GM10266 (cell line): ENCODE measurements around the gene FARS2.
A peak's percentile ranks its signal among the peaks of the same experiment; 100 is the strongest.

Source experiments
- DNase-seq: peaks from one replicate; pipeline ENCODE4 v3.0.0; 2012; ENCODE audit errors: extremely low spot score
- TF ChIP-seq, protein P1 (sequence below): IDR thresholded peaks from 2 replicates; pipeline ENCODE4 v1.5.1; 2012; ENCODE audit warnings: mild to moderate bottlenecking, low read depth; ENCODE audit not compliant: control insufficient read depth, insufficient read depth; ENCODE audit errors: missing control alignments

Gene FARS2

GRCh38 chr6:5384276-5384675 lies 123.0 kb downstream of the FARS2 start:
- TF ChIP-seq, protein P1, sequence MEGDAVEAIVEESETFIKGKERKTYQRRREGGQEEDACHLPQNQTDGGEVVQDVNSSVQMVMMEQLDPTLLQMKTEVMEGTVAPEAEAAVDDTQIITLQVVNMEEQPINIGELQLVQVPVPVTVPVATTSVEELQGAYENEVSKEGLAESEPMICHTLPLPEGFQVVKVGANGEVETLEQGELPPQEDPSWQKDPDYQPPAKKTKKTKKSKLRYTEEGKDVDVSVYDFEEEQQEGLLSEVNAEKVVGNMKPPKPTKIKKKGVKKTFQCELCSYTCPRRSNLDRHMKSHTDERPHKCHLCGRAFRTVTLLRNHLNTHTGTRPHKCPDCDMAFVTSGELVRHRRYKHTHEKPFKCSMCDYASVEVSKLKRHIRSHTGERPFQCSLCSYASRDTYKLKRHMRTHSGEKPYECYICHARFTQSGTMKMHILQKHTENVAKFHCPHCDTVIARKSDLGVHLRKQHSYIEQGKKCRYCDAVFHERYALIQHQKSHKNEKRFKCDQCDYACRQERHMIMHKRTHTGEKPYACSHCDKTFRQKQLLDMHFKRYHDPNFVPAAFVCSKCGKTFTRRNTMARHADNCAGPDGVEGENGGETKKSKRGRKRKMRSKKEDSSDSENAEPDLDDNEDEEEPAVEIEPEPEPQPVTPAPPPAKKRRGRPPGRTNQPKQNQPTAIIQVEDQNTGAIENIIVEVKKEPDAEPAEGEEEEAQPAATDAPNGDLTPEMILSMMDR: no peak
- no peak for DNase-seq

DNA sequence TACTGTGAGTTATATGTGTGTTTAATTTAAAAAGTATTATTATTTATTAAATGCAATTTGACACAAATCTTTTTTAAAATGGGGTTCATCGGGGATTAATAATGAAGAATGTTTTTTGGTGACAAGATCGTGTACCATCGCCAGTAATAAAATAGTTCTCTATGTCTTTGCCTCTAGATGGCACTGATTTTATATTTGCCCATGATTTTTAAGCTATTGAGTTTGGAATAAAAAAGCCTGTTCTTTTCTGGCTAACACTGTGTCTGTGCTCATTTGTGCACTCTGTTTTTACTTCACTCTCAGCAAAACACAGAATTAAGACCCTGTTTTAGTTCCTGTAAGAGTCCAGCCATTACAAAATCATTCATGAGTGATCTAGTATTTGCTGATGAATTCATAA lies 127.0 kb downstream of the FARS2 start:
- TF ChIP-seq, protein P1: no peak
- no peak for DNase-seq

DNA sequence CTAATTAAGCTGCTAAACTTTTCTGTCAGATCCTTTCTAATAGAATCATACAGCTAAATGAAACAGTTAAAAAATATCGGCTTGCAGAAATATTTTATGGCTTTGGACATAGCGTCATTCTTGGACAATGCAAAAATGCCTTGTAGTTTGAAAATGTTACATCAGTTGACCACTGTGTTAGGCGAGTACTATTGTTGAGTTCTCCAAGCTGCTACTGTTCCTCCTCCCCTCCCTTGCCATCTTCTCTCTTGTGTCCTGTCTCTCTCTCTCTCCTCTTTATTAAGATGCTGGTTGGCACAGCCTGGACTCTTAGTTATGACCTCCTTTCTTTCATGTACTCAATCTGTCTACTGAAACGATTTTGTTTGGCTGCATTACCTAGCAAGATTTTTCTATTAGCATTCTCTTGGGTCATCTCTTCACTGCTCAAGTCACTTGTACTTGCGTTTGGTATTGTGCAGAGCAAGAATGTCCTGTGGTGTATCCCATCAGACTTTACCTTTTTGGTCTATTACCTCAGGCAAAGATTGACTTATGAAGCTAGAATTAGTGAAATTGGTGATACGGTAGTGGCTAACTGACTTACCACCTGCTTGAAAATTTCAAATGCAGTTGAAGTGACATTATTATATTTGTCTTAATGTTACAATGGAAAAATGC lies 127.9 kb downstream of the FARS2 start:
- TF ChIP-seq, protein P1: no peak
- DNase-seq: no peak

- TF ChIP-seq, protein P1: no peak
- no peak for DNase-seq
Observed at GRCh38 chr6:5390177-5390576, 128.9 kb downstream of the FARS2 start.

- TF ChIP-seq, protein P1: no peak
- no peak for DNase-seq
Observed at GRCh38 chr6:5394280-5394679, 133.0 kb downstream of the FARS2 start.

DNA sequence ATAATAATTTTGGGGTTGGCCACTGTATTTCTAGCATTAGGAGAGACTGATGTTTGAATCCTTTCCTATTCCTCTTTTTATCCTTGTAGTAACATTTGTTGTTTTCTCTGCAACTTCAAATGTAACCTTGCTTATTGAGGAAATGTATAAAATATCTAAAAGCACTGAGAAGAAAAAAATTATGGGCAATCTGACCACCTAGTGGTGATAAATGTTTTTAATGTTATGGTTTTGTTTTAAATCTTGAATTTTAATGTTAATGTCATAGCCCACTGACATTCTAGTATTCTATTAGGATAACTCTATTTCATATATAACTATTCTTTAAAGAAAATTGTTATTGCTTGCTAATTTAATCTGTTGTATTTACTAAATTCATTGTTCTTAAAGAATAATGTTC lies 134.4 kb downstream of the FARS2 start:
- no peak for DNase-seq
- TF ChIP-seq, protein P1: no peak

GRCh38 chr6:5398530-5398929 lies 137.2 kb downstream of the FARS2 start:
- DNase-seq: peak; percentile 31
- TF ChIP-seq, protein P1: peak; percentile 50
